ENCODE results near the gene DUT. TPM values are rescaled to one million over a fixed set of nuclear protein-coding genes. Genes with fewer than 3 reads are reported as not detected.

Gene DUT
- polyA plus RNA-seq, 3 donors, result 43.8 to 71.9 (median 62.3) TPM

DNA sequence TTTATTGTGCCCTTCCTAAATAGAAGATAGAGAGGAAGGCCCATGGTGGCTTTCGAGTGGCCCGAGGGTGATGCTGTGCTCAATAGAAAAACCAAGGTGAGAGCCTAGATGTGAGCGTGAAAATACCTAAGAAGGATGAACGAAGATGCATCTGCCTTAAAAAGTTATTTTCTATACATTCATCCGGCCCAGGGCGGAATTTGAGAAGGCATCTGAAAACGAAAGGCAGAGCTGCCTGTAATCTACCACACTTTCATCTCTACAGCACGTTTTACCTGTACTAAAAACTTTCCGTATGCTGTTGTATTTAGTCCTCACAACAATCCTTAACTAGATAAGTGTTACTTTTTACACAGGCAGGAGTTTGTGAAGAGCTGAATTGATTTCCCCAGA, 1.4 kb downstream of the DUT start:
- peaks cover 36% of the 10 kb centered on the region for H3K4me1 Mint-ChIP-seq
- peak overlapping the region; percentile 90 to 99 for H3K4me3 Mint-ChIP-seq
- H3K4me1 ChIP-seq (ENCODE audit: control insufficient read depth in 1 of 2, insufficient read depth in 2 of 2, low read length in 2 of 2), result peaks cover 12 to 20% of the 10 kb centered on the region in 2 donors
- peak overlapping the region; percentile 93 for H3K4me2 ChIP-seq (replicated peaks; ENCODE audit: extremely low read depth, low read length, poor library complexity, severe bottlenecking)
- no peak overlapping the region for H3K9ac ChIP-seq (ENCODE audit: insufficient read depth, low read length, poor library complexity, severe bottlenecking)
- TF ChIP-seq, protein P1, sequence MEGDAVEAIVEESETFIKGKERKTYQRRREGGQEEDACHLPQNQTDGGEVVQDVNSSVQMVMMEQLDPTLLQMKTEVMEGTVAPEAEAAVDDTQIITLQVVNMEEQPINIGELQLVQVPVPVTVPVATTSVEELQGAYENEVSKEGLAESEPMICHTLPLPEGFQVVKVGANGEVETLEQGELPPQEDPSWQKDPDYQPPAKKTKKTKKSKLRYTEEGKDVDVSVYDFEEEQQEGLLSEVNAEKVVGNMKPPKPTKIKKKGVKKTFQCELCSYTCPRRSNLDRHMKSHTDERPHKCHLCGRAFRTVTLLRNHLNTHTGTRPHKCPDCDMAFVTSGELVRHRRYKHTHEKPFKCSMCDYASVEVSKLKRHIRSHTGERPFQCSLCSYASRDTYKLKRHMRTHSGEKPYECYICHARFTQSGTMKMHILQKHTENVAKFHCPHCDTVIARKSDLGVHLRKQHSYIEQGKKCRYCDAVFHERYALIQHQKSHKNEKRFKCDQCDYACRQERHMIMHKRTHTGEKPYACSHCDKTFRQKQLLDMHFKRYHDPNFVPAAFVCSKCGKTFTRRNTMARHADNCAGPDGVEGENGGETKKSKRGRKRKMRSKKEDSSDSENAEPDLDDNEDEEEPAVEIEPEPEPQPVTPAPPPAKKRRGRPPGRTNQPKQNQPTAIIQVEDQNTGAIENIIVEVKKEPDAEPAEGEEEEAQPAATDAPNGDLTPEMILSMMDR (IDR thresholded peaks at IDR 0.05), result no peak
- peak overlapping the region in 1 of 3 experiments; percentile 90 for H3K4me3 ChIP-seq (replicated peaks in 1 of 3; ENCODE audit: low read depth in 2 of 3, low read length in 3 of 3)
- intact Hi-C loops (cut with micrococcal nuclease), result loop anchor here in 1 of 2 donors (10.0 kb wide), 1 partner anchor 482 kb away; the partner anchor contains the start of gene CEP152
- no peaks in the 10 kb centered on the region for H3K27me3 Mint-ChIP-seq (ENCODE audit: low read depth in 3 of 3)
- H3K27me3 ChIP-seq (ENCODE audit: control insufficient read depth in 2 of 2, insufficient read depth in 2 of 2, low read length in 2 of 2), result no peaks in the 10 kb centered on the region
- no peak for DNase-seq
- H3K36me3 ChIP-seq (replicated peaks in 1 of 2; ENCODE audit: control insufficient read depth in 1 of 2, insufficient read depth in 2 of 2, low read length in 2 of 2), result peaks cover 18 to 31% of the 10 kb centered on the region in 2 donors
- H3K27ac ChIP-seq (ENCODE audit: low read depth in 1 of 2, low read length in 2 of 2), result no peak overlapping the region
- peak overlapping the region in 2 of 7 donors; percentile 70 to 92 for H3K27ac Mint-ChIP-seq
- H4K20me1 ChIP-seq (ENCODE audit: insufficient read depth, low read length), result peaks cover 18% of the 10 kb centered on the region
- no peaks in the 10 kb centered on the region for H3K9me3 ChIP-seq (replicated peaks in 1 of 2; ENCODE audit: control insufficient read depth in 1 of 2, insufficient read depth in 1 of 2, low read length in 2 of 2)
- WGBS (ENCODE audit: insufficient coverage), result 27% methylated on average over 4 of the region's 9 CpGs
- no peak overlapping the region for H2AFZ ChIP-seq (ENCODE audit: insufficient read depth, low read depth, low read length, poor library complexity, severe bottlenecking)
- no peaks in the 10 kb centered on the region for H3K9me3 Mint-ChIP-seq
- H3K36me3 Mint-ChIP-seq, result peaks cover 20 to 23% of the 10 kb centered on the region in 2 donors
- peaks cover 67% of the 10 kb centered on the region for H3K79me2 ChIP-seq (ENCODE audit: insufficient read depth, low read length)

DNA sequence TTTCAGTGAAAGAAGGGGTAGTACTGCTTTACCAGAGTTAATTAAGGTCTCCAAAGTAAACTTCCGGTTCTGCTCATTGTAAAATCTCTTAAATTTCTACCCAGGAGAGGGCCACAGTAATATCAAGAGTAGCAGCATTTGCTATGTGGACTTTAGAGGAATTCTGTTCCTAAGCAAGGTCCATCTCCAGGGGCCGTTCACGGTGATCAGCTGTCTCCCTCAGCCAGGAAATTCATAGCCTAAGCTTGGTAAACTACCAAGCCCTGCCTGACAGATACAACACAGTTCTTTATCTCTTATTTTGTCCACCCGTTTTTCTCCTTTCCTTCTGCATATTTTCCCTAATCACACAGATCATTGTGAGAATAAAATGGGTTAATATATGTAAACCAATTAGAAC, 2.3 kb downstream of the DUT start:
- no peak overlapping the region for H2AFZ ChIP-seq (ENCODE audit: insufficient read depth, low read depth, low read length, poor library complexity, severe bottlenecking)
- H3K27ac Mint-ChIP-seq, result no peak overlapping the region
- H3K79me2 ChIP-seq (ENCODE audit: insufficient read depth, low read length), result peaks cover 71% of the 10 kb centered on the region
- no peak overlapping the region for H3K27ac ChIP-seq (ENCODE audit: low read depth in 1 of 2, low read length in 2 of 2)
- peaks cover 25 to 31% of the 10 kb centered on the region in 2 donors for H3K36me3 Mint-ChIP-seq
- H4K20me1 ChIP-seq (ENCODE audit: insufficient read depth, low read length), result peaks cover 18% of the 10 kb centered on the region
- TF ChIP-seq, protein P1 (IDR thresholded peaks at IDR 0.05), result no peak
- H3K4me3 ChIP-seq (replicated peaks in 1 of 3; ENCODE audit: low read depth in 2 of 3, low read length in 3 of 3), result no peak overlapping the region
- H3K4me2 ChIP-seq (replicated peaks; ENCODE audit: extremely low read depth, low read length, poor library complexity, severe bottlenecking), result no peak overlapping the region
- no peaks in the 10 kb centered on the region for H3K27me3 ChIP-seq (ENCODE audit: control insufficient read depth in 2 of 2, insufficient read depth in 2 of 2, low read length in 2 of 2)
- intact Hi-C loops (cut with micrococcal nuclease), result loop anchor here in 1 of 2 donors (10.0 kb wide), 1 partner anchor 481 kb away; the partner anchor contains the start of gene CEP152
- H3K36me3 ChIP-seq (replicated peaks in 1 of 2; ENCODE audit: control insufficient read depth in 1 of 2, insufficient read depth in 2 of 2, low read length in 2 of 2), result peaks cover 24 to 40% of the 10 kb centered on the region in 2 donors
- H3K9me3 Mint-ChIP-seq, result no peaks in the 10 kb centered on the region
- H3K9me3 ChIP-seq (replicated peaks in 1 of 2; ENCODE audit: control insufficient read depth in 1 of 2, insufficient read depth in 1 of 2, low read length in 2 of 2), result no peaks in the 10 kb centered on the region
- no peaks in the 10 kb centered on the region for H3K27me3 Mint-ChIP-seq (ENCODE audit: low read depth in 3 of 3)
- H3K4me1 Mint-ChIP-seq, result peaks cover 32% of the 10 kb centered on the region
- peaks cover 12 to 20% of the 10 kb centered on the region in 2 donors for H3K4me1 ChIP-seq (ENCODE audit: control insufficient read depth in 1 of 2, insufficient read depth in 2 of 2, low read length in 2 of 2)
- no peak overlapping the region for H3K9ac ChIP-seq (ENCODE audit: insufficient read depth, low read length, poor library complexity, severe bottlenecking)
- peak overlapping the region in 1 of 2 donors; percentile 35 for H3K4me3 Mint-ChIP-seq
- 21% methylated on average over 2 of the region's 4 CpGs for WGBS (ENCODE audit: insufficient coverage)
- no peak for DNase-seq
